Measurements from ENCODE around the gene TIMM17A. TPM values are rescaled to one million over a fixed set of nuclear protein-coding genes. Genes with fewer than 3 reads are reported as not detected.

Gene TIMM17A
- total RNA-seq, 6 donors from 2014 or later, result 11.7 to 38.9 (median 23.2) TPM

DNA sequence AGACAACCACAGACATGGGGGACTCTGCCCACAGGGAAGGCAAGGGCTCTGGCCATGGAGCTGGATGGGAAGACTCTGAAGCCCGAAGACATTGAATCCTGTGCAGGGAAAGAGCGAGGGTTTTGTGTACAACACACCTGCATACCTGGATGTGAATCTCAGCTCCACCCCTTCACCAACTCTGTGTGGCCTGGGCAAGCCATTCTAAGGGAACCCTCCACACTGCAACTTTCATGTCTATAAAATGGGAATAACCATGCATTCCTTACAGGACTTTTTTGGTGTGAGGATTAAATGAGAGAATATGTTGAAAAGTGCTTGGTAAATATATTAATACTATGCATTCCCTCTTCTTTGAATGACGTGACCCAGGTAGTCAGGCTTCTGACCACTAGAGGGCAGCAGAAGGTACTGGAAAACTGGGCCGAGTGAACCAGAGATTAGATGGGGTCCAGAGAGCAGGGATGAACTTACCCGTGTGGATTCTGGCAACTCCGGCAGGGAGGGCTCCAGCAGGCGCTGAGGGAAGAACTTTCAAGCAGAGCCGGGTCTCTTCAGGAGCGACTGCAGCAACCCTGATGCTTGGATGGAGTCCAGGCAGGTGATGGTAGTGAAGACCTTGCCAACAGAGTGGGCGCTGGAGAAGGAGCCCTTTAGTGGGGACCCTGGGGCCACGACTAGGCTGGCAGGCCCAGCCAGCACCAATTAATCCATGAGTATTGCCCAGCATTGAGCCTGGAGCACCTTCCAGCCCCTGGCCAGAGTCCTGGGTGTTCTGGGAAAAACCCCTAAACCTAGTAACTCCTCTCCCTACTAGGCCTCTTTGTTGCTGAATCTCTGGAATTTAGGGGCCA, 54.2 kb downstream of the TIMM17A start:
- H3K9me3 ChIP-seq, result no peaks in the 10 kb centered on the region
- peaks cover 0 to 37% (median 15%) of the 10 kb centered on the region in 4 donors for H3K4me1 ChIP-seq
- peak in 1 of 4 donors; percentile 13 for TF ChIP-seq POLR2A (IDR thresholded peaks at IDR 0.05)
- no peak for TF ChIP-seq POLR2AphosphoS5 (IDR thresholded peaks at IDR 0.05)
- TF ChIP-seq, protein P1, sequence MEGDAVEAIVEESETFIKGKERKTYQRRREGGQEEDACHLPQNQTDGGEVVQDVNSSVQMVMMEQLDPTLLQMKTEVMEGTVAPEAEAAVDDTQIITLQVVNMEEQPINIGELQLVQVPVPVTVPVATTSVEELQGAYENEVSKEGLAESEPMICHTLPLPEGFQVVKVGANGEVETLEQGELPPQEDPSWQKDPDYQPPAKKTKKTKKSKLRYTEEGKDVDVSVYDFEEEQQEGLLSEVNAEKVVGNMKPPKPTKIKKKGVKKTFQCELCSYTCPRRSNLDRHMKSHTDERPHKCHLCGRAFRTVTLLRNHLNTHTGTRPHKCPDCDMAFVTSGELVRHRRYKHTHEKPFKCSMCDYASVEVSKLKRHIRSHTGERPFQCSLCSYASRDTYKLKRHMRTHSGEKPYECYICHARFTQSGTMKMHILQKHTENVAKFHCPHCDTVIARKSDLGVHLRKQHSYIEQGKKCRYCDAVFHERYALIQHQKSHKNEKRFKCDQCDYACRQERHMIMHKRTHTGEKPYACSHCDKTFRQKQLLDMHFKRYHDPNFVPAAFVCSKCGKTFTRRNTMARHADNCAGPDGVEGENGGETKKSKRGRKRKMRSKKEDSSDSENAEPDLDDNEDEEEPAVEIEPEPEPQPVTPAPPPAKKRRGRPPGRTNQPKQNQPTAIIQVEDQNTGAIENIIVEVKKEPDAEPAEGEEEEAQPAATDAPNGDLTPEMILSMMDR (IDR thresholded peaks at IDR 0.05), result peak; percentile 63 to 86 (median 80)
- TF ChIP-seq EP300 (IDR thresholded peaks at IDR 0.05), result no peak
- WGBS, 2 donors, result 18% methylated on average over 11 of the region's 11 CpGs
- peak overlapping the region; percentile 79 to 88 (median 84) for H3K27ac ChIP-seq
- peaks cover 15 to 55% (median 25%) of the 10 kb centered on the region in 4 donors for H3K36me3 ChIP-seq
- no peaks in the 10 kb centered on the region for H3K27me3 ChIP-seq
- ATAC-seq (ENCODE audit: low FRiP score in 2 of 2), result peak; percentile 69 to 76
- DNase-seq, result peak in 1 of 2 donors; percentile 81
- peak overlapping the region in 3 of 4 donors; percentile 1 to 29 (median 23) for H3K4me3 ChIP-seq

DNA sequence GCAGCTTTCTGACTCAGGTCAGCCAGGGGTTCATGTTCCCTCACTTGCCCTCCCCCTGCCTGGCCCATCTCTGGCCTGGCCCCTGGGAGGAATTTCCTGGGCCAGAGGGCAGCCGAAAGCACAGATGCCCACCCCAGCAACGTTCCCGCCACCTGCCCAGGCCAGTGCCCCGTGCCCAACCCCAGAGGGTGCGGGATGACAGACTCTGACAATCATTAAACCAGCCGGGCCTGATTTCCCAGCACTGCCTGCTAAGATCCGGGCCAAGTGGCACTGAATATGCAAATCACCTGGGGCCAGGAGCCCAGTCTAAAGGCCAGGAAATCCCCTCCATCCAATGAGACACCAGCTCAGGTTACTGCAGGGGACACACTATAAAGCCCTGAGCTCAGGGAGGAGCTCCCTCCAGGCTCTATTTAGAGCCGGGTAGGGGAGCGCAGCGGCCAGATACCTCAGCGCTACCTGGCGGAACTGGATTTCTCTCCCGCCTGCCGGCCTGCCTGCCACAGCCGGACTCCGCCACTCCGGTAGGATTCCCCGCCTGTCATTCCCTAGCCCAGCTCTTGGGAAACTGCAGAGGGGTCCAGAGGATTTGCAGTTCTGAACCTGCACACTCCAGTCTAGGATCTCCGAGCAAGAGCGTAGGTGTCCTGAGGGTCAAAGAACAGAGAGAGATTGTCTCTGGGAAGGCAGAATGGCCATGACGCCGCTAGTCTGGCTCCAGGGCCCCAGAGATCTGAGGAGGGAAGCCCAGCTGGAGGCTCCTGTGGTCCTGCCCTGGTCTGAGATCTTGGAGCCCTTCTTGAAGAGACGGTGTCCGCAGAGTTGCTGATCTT, 55.1 kb downstream of the TIMM17A start, which contains the start of gene ELF3:
Gene ELF3 (plus strand): TSS at position 408 of the 836 bp plus-strand sequence. CDS start 550 bp downstream, outside the sequence.
- 78 to 83% methylated on average over 15 to 23 of the region's 24 CpGs for WGBS, 2 donors
- peak within 1 kb of the TSS; percentile 1 to 54 (median 48) for H3K4me3 ChIP-seq
- H3K36me3 ChIP-seq, result peaks cover 9 to 51% (median 18%) of the 10 kb centered on the region in 4 donors
- TF ChIP-seq POLR2A (IDR thresholded peaks at IDR 0.05) (peak; percentile 31 to 99 (median 89)), EP300 (IDR thresholded peaks at IDR 0.05) (peak; percentile 26 to 91 (median 84)), POLR2AphosphoS5 (IDR thresholded peaks at IDR 0.05) (peak; percentile 85 to 97)
- TF ChIP-seq, protein P1 (IDR thresholded peaks at IDR 0.05), result no peak
- DNase-seq (peak; percentile 82 to 91), ATAC-seq (ENCODE audit: low FRiP score in 2 of 2) (peak; percentile 63 to 89)
- peaks cover 0 to 43% (median 15%) of the 10 kb centered on the region in 4 donors for H3K4me1 ChIP-seq
- H3K27me3 ChIP-seq, result no peaks in the 10 kb centered on the region
- H3K27ac ChIP-seq, result peak within 1 kb of the TSS; percentile 79 to 89 (median 86)
- H3K9me3 ChIP-seq, result no peaks in the 10 kb centered on the region

DNA sequence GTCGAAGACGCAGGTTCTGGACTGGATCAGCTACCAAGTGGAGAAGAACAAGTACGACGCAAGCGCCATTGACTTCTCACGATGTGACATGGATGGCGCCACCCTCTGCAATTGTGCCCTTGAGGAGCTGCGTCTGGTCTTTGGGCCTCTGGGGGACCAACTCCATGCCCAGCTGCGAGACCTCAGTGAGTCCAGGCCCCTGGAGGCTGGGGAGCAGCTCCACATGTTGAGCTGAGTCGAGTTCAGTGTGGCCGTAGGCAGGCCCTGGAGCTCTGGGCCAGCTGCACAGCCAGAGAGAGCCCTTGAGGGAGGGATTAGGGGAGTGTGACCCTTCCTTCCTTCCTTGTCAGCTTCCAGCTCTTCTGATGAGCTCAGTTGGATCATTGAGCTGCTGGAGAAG, 56.7 kb downstream of the TIMM17A start:
- peaks cover 0 to 45% (median 15%) of the 10 kb centered on the region in 4 donors for H3K4me1 ChIP-seq
- no peaks in the 10 kb centered on the region for H3K27me3 ChIP-seq
- no peak for ATAC-seq (ENCODE audit: low FRiP score in 2 of 2)
- H3K36me3 ChIP-seq, result peaks cover 6 to 39% (median 15%) of the 10 kb centered on the region in 4 donors
- WGBS, 2 donors, result 68 to 77% methylated on average over 9 to 11 of the region's 11 CpGs
- TF ChIP-seq, protein P1 (IDR thresholded peaks at IDR 0.05), result no peak
- TF ChIP-seq EP300 (IDR thresholded peaks at IDR 0.05) (no peak), POLR2A (IDR thresholded peaks at IDR 0.05) (no peak), POLR2AphosphoS5 (IDR thresholded peaks at IDR 0.05) (no peak)
- H3K27ac ChIP-seq, result peak overlapping the region; percentile 79 to 89 (median 86)
- no peak for DNase-seq
- H3K9me3 ChIP-seq, result no peaks in the 10 kb centered on the region
- peak overlapping the region in 3 of 4 donors; percentile 47 to 54 (median 50) for H3K4me3 ChIP-seq

DNA sequence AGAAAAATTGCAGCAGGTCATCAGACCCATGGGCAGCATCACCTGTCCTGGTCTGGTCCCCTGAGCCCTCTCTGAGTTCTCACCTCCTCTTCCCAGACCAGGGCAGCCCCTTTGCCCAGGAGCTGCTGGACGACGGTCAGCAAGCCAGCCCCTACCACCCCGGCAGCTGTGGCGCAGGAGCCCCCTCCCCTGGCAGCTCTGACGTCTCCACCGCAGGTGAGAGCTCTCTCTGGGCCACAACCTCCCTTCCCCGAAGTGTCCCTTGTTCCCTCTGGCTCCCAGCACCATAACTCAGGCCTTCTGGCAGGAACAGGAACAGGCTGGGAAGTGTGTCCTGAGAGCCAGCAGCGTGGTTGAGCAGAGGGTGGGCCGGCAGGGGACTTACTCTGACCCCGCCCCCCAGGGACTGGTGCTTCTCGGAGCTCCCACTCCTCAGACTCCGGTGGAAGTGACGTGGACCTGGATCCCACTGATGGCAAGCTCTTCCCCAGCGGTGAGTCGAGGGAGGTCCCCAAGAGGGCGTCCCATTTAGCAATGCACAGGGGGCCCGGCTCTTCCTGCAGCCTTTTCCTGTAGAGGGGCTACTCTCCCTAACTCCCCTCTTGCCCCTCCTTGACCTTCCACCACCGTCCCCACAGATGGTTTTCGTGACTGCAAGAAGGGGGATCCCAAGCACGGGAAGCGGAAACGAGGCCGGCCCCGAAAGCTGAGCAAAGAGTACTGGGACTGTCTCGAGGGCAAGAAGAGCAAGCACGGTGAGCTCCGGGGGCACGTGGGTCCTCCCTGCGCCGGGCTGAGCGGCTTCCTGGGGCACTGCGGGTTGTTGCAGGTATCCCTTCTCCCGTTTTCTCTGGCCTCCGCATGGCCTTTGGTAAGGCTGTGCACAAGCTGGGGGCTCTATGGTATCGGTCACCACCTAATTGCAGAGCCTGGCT, 57.5 kb downstream of the TIMM17A start:
- peak overlapping the region; percentile 79 to 89 (median 86) for H3K27ac ChIP-seq

More for the DNA sequence above, 57.5 kb downstream of the TIMM17A start:
- Histone ChIP-seq H3K4me1 (peaks cover 0 to 43% (median 18%) of the 10 kb centered on the region in 4 donors), H3K36me3 (peaks cover 6 to 31% (median 15%) of the 10 kb centered on the region in 4 donors), H3K27me3 (no peaks in the 10 kb centered on the region), H3K4me3 (peak overlapping the region; percentile 10 to 54 (median 48)), H3K9me3 (no peaks in the 10 kb centered on the region)
- DNase-seq (peak in 1 of 2 donors; percentile 73), ATAC-seq (ENCODE audit: low FRiP score in 2 of 2) (no peak)
- WGBS, 2 donors, result 61 to 75% methylated on average over 27 to 35 of the region's 35 CpGs
- TF ChIP-seq, protein P1 (IDR thresholded peaks at IDR 0.05), result peak in 1 of 6 experiments; percentile 13
- TF ChIP-seq POLR2A (IDR thresholded peaks at IDR 0.05) (no peak), POLR2AphosphoS5 (IDR thresholded peaks at IDR 0.05) (peak in 1 of 2 donors; percentile 60), EP300 (IDR thresholded peaks at IDR 0.05) (no peak)
